Smooth muscle cell (in vitro differentiated cells): ENCODE measurements around the gene GPC5. TPM values are rescaled to one million over a fixed set of nuclear protein-coding genes. Genes with fewer than 3 reads are reported as not detected.
A peak's percentile ranks its signal among the peaks of the same experiment; 100 is the strongest.

Source experiments
- DNase-seq: peaks from one replicate; lab custom pipeline; 2025; ENCODE audit not compliant: unreplicated experiment; lab: John Stamatoyannopoulos, UW
- H2AFZ ChIP-seq: fragments of 200-600 bp; sonication (generic); 2 replicates; pipeline ENCODE4 v1.6.0; 2016; ENCODE audit warnings: antibody characterized with exemption, low read depth, mild to moderate bottlenecking
- H3F3A ChIP-seq: fragments of 200-600 bp; sonication (generic); 2 replicates; pipeline ENCODE4 v1.6.0; 2017; ENCODE audit warnings: antibody characterized with exemption, low read depth
- H3K27ac ChIP-seq: fragments of 200-600 bp; sonication (generic); 2 replicates; pipeline ENCODE4 v1.5.1; 2016; ENCODE audit warnings: low read depth, mild to moderate bottlenecking
- H3K27me3 ChIP-seq: fragments of 200-600 bp; sonication (generic); 2 replicates; pipeline ENCODE4 v1.6.1; 2016; ENCODE audit warnings: low read depth, mild to moderate bottlenecking
- H3K36me3 ChIP-seq: fragments of 200-600 bp; sonication (generic); 2 replicates; pipeline ENCODE4 v1.5.1; 2016; ENCODE audit warnings: low read depth
- H3K4me1 ChIP-seq: fragments of 200-600 bp; sonication (generic); 2 replicates; pipeline ENCODE4 v1.5.1; 2016; ENCODE audit warnings: low read depth
- H3K4me2 ChIP-seq: fragments of 200-600 bp; sonication (generic); 2 replicates; pipeline ENCODE4 v1.6.0; 2016; ENCODE audit warnings: mild to moderate bottlenecking
- H3K4me3 ChIP-seq: fragments of 200-600 bp; sonication (generic); 2 replicates; pipeline ENCODE4 v1.5.1; 2016; ENCODE audit warnings: mild to moderate bottlenecking
- H3K79me2 ChIP-seq: fragments of 200-600 bp; sonication (generic); 2 replicates; pipeline ENCODE4 v1.6.0; 2016; ENCODE audit warnings: low read depth, mild to moderate bottlenecking
- H3K9ac ChIP-seq: fragments of 200-600 bp; sonication (generic); 2 replicates; pipeline ENCODE4 v1.6.0; 2016; ENCODE audit warnings: low read depth
- H3K9me3 ChIP-seq: fragments of 200-600 bp; sonication (generic); replicated peaks from 2 replicates; pipeline ENCODE4 v1.5.1; 2016; ENCODE audit warnings: low read depth
- H4K20me1 ChIP-seq: fragments of 200-600 bp; sonication (generic); 2 replicates; pipeline ENCODE4 v1.6.0; 2016; ENCODE audit warnings: low read depth
- WGBS: methylation state at CpG from one replicate; pipeline ENCODE4 v1.1.7; 2016; ENCODE audit warnings: low lambda C conversion rate; 5-methylcytosine and 5-hydroxymethylcytosine counted together
- polyA plus RNA-seq: library from polyadenylated mRNA; unstranded; fragments of >200 nt; fragmentation: Nextera tagmentation; extraction: Ambion mirVana; gene quantifications from 2 replicates; pipeline ENCODE4 v1.2.1, GENCODE V29; 2016
- total RNA-seq: library from RNA; depleted of rRNA; stranded (reverse); fragments of >200 nt; gene quantifications from 2 replicates; pipeline ENCODE4 v1.2.3, GENCODE V29; 2014
- TF ChIP-seq, protein P1 (sequence below): fragments of 200-600 bp; sonication (generic); IDR thresholded peaks from 2 replicates; pipeline ENCODE4 v1.5.1; 2017; ENCODE audit warnings: borderline replicate concordance, mild to moderate bottlenecking, antibody characterized with exemption; ENCODE audit not compliant: insufficient read depth, poor library complexity, severe bottlenecking

GPC5 gene
- total and polyA plus RNA-seq, 2 experiments from 2014 or later: 0.99 to 1.0 TPM

- TF ChIP-seq, protein P1, sequence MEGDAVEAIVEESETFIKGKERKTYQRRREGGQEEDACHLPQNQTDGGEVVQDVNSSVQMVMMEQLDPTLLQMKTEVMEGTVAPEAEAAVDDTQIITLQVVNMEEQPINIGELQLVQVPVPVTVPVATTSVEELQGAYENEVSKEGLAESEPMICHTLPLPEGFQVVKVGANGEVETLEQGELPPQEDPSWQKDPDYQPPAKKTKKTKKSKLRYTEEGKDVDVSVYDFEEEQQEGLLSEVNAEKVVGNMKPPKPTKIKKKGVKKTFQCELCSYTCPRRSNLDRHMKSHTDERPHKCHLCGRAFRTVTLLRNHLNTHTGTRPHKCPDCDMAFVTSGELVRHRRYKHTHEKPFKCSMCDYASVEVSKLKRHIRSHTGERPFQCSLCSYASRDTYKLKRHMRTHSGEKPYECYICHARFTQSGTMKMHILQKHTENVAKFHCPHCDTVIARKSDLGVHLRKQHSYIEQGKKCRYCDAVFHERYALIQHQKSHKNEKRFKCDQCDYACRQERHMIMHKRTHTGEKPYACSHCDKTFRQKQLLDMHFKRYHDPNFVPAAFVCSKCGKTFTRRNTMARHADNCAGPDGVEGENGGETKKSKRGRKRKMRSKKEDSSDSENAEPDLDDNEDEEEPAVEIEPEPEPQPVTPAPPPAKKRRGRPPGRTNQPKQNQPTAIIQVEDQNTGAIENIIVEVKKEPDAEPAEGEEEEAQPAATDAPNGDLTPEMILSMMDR: no peak
- Histone ChIP-seq H3K4me3 (no peak overlapping the region), H3K4me2 (peak overlapping the region; percentile 41), H3K27ac (no peak overlapping the region), H3K9ac (no peak overlapping the region), H3K79me2 (no peaks in the 10 kb centered on the region), H3K36me3 (no peaks in the 10 kb centered on the region), H4K20me1 (no peaks in the 10 kb centered on the region), H3K27me3 (no peaks in the 10 kb centered on the region), H3K9me3 (no peaks in the 10 kb centered on the region), H2AFZ (peak overlapping the region; percentile 39), H3F3A (no peaks in the 10 kb centered on the region), H3K4me1 (peaks cover 8% of the 10 kb centered on the region)
- no peak for DNase-seq
- 16% methylated on average over 6 of the region's 6 CpGs for WGBS
These were observed 705.3 kb downstream of the GPC5 start for GRCh38 chr13:92103689-92104153.

- no peak overlapping the region for H3K4me3 ChIP-seq
- no peak overlapping the region for H3K9ac ChIP-seq
- no peak for DNase-seq
- H3K27ac ChIP-seq: no peak overlapping the region
- no peaks in the 10 kb centered on the region for H3F3A ChIP-seq
- H4K20me1 ChIP-seq: no peaks in the 10 kb centered on the region
- no peaks in the 10 kb centered on the region for H3K79me2 ChIP-seq
- H3K4me1 ChIP-seq: peaks cover 6% of the 10 kb centered on the region
- WGBS: 64% methylated on average over 9 of the region's 9 CpGs
- H3K4me2 ChIP-seq: no peak overlapping the region
- no peaks in the 10 kb centered on the region for H3K9me3 ChIP-seq
- TF ChIP-seq, protein P1: no peak
- H2AFZ ChIP-seq: no peak overlapping the region
- H3K36me3 ChIP-seq: no peaks in the 10 kb centered on the region
- no peaks in the 10 kb centered on the region for H3K27me3 ChIP-seq
These were observed 723.9 kb downstream of the GPC5 start for GRCh38 chr13:92122186-92122853.

DNA sequence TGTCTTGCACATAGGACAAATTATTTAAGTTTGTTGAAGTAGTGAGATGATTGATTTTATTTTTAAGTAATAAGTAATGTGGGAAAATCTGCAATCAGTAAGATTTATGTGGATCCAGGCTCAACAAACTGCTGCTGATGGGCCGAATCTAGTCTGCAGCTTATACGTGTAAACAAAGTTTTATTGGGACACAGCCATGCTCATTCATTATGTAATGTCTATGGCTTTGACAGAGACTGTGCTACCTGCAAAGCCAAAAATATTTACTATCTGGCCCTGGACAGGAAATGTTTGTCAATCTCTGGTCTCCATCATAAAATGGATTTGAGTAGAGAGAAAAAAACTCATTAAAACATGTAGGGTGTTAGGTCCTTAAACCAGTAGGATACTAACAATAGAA lies 728.0 kb downstream of the GPC5 start:
- Histone ChIP-seq H3K27me3 (no peaks in the 10 kb centered on the region), H3F3A (no peaks in the 10 kb centered on the region), H3K79me2 (no peaks in the 10 kb centered on the region), H3K4me1 (peaks cover 6% of the 10 kb centered on the region), H3K9ac (no peak overlapping the region), H3K4me2 (no peak overlapping the region), H3K4me3 (no peak overlapping the region), H3K27ac (no peak overlapping the region), H2AFZ (no peak overlapping the region), H3K36me3 (no peaks in the 10 kb centered on the region), H4K20me1 (no peaks in the 10 kb centered on the region), H3K9me3 (no peaks in the 10 kb centered on the region)
- 91% methylated on average over 2 of the region's 2 CpGs for WGBS
- TF ChIP-seq, protein P1: no peak
- DNase-seq: no peak

GRCh38 chr13:92135509-92135908 lies 737.1 kb downstream of the GPC5 start:
- TF ChIP-seq, protein P1: no peak
- no peaks in the 10 kb centered on the region for H3K9me3 ChIP-seq

More at GRCh38 chr13:92135509-92135908, 737.1 kb downstream of the GPC5 start:
- Histone ChIP-seq H3K9ac (no peak overlapping the region), H3K4me3 (no peak overlapping the region), H3K79me2 (no peaks in the 10 kb centered on the region), H3K36me3 (no peaks in the 10 kb centered on the region), H3K27ac (no peak overlapping the region), H3K27me3 (peaks cover 5% of the 10 kb centered on the region), H2AFZ (no peak overlapping the region), H3K4me2 (no peak overlapping the region), H4K20me1 (no peaks in the 10 kb centered on the region), H3F3A (no peaks in the 10 kb centered on the region), H3K4me1 (no peaks in the 10 kb centered on the region)
- no peak for DNase-seq
- WGBS: 60% methylated on average over 7 of the region's 7 CpGs
